ENCODE measurements around the gene INKA2.
"Not testable (repeated sequence)": the region's sequence is repeated elsewhere in the genome, so short reads cannot be mapped to it uniquely, and the experiment has no call there.

Gene INKA2

DNA sequence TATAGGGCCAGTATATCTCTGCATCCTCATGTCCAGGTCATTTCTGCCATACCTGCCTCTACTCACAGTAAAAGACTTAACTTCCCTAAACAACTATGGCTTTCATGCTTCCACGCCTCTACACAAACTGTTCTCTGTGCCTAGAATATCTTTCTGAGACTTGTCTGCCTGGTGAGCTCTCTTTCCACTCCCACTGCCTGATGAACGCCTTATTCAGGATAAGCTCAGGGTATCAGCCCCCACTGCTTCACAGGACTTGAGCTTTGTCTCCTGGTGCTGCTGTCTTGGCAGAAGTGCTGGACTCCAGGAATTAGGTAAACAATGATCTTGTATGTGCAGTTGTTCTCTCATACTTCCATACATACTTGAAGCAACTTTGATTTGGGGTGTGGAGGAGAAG is 11.7 kb upstream of the INKA2 start:
- DNase-seq (ENCODE audit: low read depth in 2 of 2): no peak

DNA sequence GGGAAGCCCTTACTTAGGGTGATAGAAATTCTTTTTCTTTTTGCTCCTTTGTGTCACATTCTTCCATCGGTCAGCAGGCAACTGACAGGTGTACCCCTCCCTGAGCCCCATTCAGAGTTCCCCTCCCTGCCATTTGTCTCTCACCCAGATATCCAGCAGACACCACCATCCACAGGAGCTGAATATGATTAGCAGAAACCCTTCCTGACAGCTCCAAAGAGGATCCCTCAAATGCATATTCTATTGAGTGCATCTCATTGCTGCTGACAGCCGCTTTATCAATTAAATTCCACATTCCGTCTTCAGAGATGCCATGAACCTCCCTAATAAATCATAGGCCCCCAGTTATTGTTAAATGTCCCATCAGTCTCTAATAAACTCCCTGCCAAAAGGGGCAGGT is 10.4 kb upstream of the INKA2 start:
- no peak for DNase-seq (ENCODE audit: low read depth in 2 of 2)

DNA sequence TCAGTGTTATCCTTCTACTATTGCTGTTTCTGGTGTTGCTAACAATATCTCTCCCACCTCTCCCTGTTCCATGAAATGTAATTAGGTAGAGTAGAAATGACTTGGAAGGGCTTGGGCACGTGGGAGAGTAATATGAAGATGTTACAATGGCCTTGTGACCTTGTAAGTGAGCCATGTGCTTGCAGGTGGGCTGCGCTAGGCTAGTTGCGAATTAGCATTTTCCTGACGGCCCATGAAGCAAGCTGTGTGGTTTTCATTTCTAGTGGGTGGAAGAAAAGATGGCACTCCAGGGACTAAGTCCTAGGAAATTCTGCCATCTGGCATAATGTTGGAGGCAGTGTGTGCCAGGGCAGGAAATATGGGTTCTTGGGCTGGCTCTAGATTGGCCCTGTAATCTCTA is 8.8 kb upstream of the INKA2 start:
- no peak for DNase-seq (ENCODE audit: low read depth in 2 of 2)

DNA sequence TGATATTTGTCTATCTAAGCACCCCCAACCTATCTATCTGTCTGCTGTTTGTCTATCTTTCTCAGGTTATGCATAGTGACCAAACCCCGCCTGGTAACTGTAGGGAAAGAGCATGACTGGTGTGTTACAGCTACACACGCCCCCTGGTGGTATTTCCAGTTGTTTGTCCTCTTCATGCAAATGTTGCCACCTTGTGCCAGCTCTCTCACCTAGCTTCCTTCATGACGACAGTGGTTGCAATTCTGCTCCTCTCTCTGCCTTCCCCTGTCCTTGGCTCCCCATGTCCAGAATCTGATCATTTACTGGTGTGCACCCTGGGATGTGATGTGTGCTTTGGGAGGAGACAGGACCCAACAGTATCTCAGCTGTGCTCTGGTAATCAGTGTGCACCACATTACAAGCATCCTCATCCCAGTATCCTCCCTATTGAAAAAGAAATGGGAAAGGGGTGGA is 8.1 kb upstream of the INKA2 start:
- DNase-seq (ENCODE audit: low read depth in 2 of 2): no peak

DNA sequence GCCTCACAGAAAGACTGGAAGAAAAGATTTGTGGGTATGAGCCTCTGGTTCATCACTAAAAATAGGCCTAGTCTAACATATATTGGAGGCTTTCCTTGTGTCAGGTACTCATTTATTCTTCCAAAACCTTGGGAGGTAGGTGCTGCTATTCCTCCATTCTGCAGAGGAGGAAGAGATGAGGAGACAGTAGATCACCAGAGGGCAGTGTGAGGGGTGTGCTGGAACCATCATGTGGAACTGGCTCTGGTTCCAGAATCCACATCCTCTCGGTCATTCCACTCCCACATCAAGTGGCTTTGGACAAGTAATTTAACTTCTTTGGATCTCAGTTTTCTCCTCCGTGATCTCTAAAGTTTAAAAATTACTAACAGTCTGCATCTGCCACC is 7.4 kb upstream of the INKA2 start:
- no peak for DNase-seq (ENCODE audit: low read depth in 2 of 2)

DNA sequence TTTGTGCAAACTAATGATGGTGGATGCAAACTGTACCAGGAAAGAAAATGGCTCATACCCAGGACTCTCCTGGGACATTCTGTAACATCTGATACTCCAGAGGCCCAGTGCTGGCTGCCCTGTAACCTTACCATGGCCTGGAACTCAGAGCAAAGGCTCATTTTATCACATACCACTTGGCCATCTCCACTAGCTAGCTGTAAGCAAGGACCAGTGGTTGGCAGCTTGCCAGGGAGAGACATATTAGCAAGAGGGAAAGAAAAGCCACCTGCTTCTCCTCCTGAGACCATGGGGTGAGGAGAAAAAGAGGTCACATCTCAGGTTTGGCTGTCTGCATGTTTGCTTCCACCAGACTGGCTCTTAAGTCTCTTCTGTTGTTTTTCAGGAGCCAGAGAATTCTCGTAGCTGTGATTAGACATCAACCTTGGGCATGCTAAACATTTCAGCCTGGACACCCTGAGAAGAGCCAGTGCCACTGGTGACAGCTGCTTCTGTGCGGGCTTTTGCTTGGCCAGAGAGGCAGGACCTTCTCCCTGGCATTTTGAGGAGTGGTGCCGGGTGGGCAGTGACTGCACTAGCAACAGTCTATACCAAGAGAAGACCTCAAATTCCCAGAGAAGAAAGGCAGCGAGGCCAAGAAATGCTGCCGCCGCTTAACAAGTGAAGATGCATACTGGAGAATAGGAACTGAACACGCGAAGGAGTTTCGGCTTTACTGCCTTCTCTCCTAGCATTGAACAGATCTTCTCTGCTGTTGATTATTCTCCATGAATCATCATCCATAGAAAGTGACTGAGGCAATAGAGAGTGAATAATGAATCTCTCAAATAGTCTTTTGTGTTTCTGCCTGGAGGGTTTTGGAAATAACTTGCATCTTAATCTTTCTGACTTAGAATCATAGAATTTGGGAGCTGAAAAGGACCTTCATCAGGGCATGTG is 6.7 kb upstream of the INKA2 start:
- no peak for DNase-seq (ENCODE audit: low read depth in 2 of 2)

DNA sequence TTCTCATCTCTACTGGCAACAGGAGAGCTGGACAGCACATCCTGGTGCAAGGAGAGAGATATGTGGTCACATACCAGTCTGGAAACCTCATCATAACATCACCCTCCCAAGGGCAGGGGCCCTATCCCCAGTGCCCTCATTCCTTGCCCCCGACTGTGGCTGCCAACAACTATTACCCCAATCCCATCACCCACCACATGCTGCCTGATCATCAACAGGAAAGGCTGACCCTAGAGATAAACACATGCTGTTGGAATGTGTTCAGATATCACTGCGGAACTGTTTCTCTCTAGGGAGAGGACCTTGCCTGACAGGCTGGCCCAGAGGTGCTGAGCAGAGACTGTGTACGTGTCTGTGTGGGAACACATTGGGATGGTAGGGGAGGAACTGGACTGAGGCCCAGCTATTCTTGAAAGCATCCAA is 4.5 kb upstream of the INKA2 start:
- no peak for DNase-seq (ENCODE audit: low read depth in 2 of 2)

DNA sequence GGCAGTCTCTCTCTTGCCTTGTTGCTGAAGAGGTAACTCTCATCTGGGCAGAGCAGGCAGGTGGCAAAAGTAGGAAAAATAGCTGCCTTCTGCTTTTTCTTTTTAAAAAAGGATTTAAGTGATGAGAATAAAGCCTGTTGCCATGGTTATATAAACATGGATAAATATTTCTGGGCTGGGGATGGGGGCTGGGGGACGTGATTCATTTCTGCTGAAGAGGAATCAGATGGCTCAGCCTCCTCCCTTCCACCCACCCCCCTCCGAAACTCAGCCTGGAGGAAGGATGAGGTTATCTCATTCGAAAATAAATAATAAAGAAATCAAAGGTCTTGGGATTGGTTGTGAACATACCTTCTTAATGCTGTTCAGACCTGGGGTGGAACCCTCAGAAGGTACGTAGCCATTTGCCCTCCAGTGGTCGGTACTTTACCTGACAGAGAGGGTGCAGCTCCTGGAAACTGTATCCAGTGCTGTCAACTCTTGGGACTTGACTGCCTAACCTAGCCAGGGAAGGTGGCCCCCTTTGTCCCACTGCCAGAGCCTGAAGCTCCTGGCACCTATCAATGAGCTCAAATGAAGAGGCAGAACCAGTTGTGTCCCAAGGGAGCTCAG is 3.8 kb upstream of the INKA2 start:
- no peak for DNase-seq (ENCODE audit: low read depth in 2 of 2)

DNA sequence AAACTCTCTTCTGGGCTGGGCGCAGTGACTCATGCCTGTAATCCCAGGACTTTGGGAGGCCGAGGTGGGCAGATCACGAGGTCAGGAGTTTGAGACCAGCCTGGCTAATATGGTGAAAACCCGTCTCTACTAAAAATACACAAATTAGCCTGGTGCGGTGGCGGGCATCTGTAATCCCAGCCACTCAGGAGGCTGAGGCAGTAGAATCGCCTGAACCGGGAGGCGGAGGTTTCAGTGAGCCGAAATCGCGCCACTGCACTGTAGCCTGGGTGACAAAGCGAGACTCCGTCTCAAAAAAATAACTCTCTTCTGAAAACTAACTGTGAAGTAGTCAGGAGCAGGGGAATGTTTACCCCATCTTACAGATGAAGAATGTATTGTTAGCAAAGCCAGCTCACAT is 3.1 kb upstream of the INKA2 start:
- DNase-seq (ENCODE audit: low read depth in 2 of 2): not testable (repeated sequence)

DNA sequence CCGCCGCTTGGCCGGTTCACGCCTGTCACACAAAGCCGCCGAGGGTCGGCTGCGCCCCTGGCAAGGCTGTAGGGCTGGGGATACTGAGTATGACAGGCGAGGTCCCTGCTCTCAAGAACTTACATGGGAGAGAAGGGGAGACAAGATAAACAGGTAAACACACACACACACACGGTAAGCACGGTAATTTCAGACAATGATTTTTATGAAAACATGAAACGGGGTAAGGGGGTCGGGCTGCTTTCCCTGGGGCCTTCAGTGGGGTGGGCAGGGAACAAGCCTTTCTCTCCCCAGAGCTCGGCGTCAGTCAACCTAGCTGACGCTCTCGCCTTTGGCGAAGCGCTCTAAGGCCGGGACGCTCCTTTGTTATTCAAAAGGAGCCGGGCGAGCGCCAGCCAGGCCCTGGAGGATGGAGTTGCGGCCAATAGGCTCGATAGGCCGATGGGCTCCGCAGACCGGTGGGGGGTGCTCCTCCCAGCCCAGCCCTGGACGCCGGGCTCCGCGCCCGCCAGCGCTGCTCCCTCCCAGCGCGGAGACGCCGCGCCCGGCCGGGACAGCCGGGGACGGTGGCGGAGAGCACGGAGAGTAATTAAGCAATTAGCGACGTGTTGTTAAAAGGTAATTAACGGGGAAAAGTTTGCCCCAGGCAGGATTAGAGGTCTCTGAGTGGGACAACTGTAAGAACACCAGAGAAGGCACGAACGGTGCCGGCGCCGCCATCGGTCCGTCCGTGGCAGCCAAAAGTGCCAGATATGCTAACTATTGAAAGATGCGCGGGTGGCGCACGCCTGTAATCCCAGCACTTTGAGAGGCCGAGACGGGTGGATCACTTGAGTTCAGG is 950 bp upstream of the INKA2 start:
- no peak for DNase-seq (ENCODE audit: low read depth in 2 of 2)

DNA sequence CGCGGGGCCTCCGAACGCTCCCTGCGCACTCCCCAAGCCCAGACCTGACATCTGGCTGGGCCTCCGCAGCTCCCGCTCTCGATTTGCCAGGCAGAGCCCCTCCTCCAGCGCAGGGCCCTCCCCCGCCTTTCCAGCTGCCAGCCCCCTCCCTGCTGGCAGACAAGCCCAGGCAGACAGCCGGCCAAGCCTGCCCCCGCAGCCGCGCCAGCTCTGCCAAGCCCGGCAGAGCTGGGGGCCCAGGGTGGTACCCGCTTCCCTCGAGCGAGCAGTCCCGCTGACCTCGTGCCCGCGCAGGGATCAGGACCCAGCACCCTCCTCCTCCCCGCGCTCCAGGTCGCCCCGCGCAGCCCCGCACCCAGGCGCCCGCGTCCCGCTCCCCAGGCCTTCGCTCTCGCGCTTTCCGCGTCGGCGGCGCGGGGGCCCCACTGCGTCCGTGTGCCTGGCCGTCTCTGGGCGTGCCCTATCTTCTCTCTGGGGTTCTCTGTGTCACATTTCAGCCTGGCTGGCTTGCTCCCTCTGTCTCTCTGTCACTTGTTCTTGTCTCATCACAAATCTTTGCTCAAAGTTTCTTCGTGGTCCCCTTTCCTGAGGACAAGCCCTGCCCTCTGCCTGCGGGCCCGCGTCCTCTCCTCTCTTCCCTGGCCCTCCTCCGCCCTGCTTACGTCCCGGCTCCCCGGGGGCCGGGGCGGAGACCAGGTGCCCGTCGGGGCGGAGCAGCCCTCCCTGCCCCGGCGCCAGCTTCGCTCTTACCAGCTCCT is 580 bp downstream of the INKA2 start:
- DNase-seq (ENCODE audit: low read depth in 2 of 2): no peak

DNA sequence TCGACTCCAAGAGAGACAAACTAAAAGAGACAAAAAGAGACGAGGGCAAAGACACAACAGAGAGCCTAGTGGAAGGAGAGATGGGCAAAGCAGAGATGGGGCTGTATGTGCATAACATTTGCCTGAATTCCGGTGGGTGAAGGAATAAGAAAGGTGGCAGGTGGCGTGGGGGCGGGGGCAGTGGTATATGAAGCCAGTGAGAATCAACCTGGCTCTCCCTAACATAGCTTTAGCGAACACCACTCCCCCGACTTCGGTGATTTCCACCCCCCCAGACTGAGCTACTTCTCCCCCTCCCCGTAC is 1.1 kb downstream of the INKA2 start:
- no peak for DNase-seq (ENCODE audit: low read depth in 2 of 2)

DNA sequence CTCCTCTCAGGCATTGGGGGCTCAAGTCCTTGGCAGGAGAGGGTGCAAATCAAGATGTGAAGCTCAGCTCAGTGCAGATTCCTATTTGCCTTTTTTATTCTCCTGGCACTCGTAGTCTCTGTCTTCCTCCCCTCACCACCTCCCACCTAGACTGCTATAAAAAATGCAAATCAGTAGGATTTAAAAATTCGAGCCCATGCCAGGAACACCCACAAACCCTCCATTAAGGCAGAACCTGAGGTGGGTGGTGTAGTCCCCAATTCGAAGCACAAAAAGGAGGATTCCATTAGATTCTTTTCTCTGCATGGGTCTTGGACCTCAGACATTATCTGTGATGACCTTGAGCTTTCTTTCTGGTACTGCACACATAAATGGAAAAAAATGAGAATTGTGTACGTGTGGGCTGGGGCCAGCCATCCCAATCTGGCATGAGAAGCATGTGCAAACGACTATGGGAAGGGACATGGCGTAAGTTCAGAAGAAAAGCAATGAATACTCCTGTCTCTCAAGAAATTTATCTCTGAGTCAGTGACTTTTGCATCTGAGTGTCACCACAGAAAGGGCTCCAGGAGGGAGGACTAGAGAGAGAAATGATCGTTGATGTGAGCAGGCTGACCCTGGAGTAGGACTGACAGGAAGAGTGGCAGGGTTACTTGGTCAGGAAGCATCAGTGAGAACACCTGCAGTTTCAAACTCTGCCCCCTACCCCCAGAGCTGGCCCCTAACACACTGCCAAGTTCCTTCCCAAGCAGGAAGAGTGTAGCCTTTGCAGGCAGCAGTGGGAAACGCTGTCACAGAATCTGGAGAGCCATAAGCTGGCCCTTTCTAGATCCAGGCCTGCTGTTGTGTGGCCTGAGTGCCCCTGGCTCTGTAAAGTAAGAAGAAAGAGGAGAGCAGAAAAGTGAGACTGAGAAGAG is 1.7 kb downstream of the INKA2 start:
- no peak for DNase-seq (ENCODE audit: low read depth in 2 of 2)

DNA sequence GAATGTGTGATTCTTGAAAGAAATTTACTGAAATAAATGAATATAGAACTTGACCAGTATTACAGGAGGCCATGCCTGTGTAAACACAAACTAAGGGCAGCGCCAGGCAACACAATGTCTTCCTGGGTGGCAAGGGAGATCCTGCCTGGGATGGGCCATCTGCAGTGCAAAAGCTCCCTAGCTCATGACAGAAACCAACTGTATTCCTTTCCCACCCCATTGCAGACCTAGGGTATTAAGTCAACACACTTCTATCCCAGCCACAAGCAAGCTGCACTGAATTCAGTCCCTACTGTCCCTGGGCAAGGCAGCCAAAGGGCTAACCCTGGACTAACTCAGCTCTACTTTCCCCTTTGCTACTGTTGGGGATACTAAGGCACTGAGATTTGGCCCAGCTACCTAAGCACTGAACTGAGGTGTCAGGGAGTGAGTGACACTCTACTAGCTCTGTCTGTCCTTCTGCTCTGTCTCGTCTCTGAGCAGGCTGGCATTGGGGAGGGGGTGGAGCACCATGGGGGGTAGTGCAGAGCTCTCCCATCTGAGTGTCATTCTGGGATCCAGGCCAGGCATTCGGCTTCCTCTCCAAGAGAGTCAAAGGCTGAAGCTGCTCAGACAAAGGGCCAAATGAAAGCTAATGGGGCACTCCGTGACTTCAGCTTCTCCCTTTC is 2.5 kb downstream of the INKA2 start:
- DNase-seq (ENCODE audit: low read depth in 2 of 2): no peak

DNA sequence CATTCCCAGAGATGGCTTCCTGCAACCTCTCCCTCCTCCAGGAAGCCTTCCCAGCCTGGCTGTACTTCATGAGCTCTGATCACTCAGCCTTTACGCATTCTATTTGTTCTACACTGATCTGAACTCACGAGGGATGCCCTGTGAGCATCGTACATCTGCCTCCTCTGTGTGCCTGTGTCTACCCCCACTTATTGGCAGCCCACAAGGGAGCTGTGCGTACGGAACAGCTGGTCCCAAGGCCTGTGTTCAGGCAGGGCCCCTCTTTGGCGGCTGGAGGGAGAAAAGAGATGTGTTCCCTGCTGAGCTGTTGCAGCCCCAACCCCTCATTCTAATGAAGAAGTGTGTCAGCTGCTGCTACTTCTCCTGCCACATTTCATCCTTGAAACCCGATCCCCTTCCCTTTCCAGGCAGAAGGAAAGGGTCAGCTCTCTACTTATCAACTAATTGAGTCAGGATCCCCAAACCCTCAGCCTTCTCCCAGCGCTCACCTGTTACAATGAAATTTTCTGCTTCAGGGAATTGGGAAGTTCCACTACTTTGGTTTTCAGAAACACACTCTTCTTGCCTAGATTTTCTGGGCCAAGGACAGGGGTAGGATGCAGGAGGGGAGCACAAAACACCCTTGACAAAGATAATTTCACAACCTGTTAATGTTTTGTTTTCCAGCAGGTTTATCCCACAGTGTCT is 3.2 kb downstream of the INKA2 start:
- no peak for DNase-seq (ENCODE audit: low read depth in 2 of 2)

DNA sequence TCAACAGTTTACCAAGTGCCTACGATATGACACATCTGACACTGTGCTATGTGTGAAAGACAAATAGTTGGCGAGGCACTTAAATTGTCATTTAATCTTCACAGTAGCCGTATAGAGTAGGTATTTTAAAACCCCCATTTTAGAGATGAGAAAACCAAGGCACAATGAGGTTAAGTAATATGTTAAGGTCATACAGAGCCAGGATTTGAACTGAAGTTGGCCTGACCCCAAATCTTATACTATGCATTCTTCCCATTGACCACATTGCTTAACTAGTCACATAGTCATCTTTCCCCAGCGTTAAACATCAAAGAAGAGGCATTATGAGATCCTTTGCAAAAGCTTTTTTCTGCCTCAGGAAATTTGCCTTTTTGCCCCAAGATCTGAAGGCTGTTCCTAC is 3.9 kb downstream of the INKA2 start:
- no peak for DNase-seq (ENCODE audit: low read depth in 2 of 2)

DNA sequence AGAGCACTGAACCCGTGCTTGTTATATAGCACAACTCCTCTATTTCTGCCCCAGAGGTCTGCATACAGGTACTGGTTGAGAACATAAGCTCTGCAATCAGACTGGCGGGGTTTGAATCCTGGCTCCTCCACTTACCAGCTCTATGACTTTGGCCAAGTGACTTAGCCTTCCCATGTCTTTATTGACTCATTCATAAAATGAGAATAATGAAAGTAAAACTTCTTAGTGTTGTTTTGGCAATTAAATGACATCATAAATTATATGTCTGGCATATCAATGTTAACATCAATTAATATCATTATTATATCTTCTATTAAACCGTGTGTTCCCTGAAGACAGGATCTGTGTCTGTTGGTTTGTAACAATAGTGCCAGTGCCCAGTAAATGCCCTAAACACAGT is 4.3 kb downstream of the INKA2 start:
- no peak for DNase-seq (ENCODE audit: low read depth in 2 of 2)

DNA sequence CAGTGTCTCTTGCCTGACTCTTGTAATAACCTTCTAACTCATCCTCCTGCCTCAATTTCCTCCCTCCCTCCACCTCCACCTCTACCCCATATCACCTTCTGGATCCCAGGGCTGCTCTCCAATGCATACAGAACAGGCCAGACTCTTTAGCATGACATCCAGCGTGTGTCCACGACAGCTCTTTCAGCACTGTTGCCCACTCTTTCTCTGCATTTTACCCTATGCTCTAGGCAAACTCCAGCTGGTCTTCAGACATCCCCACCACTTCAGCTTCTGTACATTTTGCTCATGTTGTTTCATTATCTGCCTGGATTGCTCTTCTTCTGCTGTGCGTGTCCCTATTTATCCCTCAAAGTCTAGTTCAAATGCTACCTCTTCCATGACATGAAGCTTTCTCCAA is 4.8 kb downstream of the INKA2 start:
- DNase-seq (ENCODE audit: low read depth in 2 of 2): no peak

DNA sequence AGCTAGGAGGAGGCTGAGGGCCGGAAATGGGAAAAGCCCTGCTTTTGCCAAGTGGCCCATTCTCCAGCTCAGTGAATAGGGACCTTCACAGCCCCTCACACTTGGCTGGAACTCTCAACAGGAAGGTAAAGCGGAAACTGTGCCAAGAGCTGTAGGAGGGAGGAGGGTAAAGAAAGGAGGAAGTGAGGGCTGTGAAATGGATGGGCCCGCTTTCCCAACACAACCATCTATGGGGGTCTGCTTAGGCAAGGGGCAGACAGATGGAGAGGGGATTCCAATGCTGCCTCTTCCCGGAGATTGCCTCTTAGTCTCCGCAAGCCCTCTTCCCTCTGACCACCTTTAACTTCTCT is 5.2 kb downstream of the INKA2 start:
- no peak for DNase-seq (ENCODE audit: low read depth in 2 of 2)

Measured in fibroblast of skin of left quadriceps (primary cell).